Testis (tissue), 2 donors: ENCODE results near the gene CDH11.

Experiments used
- POLR2A ChIP-seq: fragments of 450-650 bp; IDR thresholded peaks from one replicate; pipeline ENCODE4 v1.6.1; 2017; ENCODE audit warnings: antibody characterized with exemption, mild to moderate bottlenecking, moderate library complexity
- TF ChIP-seq, protein P1 (sequence below), 3 experiments: fragments of 450-650 bp in 2 of 3; fragments of 200-600 bp in 1 of 3; sonication (generic) in 1 of 3; IDR thresholded peaks; one replicate each; pipeline ENCODE4 v1.5.1; 2016 to 2019; ENCODE audit warnings: antibody characterized with exemption in 3 of 3, mild to moderate bottlenecking in 2 of 3, moderate library complexity in 1 of 3

DNA sequence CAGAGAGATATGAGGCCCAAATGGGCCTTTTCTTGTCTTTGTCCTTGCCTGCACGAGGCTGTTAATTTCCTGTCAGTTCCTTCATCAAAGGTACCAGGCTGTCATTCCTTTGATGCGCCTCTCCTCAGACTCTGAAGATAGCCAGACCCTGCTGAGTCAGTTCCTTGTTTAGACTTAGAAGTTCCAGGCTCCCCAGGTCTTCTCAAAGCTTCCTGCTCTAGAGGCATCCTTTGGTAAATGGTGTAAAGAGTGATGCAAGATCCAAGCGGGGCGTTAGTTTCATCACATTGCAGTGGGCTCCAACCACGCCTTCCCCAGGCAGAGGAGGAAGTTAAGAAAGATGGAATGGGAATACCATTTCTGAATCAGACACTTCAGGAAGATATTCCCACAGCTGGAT, 4.0 kb upstream of the CDH11 start:
- TF ChIP-seq POLR2A, result no peak
- TF ChIP-seq, protein P1, sequence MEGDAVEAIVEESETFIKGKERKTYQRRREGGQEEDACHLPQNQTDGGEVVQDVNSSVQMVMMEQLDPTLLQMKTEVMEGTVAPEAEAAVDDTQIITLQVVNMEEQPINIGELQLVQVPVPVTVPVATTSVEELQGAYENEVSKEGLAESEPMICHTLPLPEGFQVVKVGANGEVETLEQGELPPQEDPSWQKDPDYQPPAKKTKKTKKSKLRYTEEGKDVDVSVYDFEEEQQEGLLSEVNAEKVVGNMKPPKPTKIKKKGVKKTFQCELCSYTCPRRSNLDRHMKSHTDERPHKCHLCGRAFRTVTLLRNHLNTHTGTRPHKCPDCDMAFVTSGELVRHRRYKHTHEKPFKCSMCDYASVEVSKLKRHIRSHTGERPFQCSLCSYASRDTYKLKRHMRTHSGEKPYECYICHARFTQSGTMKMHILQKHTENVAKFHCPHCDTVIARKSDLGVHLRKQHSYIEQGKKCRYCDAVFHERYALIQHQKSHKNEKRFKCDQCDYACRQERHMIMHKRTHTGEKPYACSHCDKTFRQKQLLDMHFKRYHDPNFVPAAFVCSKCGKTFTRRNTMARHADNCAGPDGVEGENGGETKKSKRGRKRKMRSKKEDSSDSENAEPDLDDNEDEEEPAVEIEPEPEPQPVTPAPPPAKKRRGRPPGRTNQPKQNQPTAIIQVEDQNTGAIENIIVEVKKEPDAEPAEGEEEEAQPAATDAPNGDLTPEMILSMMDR (IDR thresholded peaks at IDR 0.05), result no peak
